ENCODE results near the gene CBFA2T2. TPM values are rescaled to one million over a fixed set of nuclear protein-coding genes. Genes with fewer than 3 reads are reported as not detected.

CBFA2T2 gene
- 6.2 and 6.3 TPM in 2 replicates for total RNA-seq

GRCh38 chr20:33490023-33490933, at the start of gene CBFA2T2:
CBFA2T2 (plus strand) TSS chr20:33490096; CDS start chr20:33490268, 172 bp downstream.

GRCh38 chr20:33443512-33444239, 46.2 kb upstream of the CBFA2T2 start, which contains the start of gene SNTA1:
SNTA1 (minus strand) TSS chr20:33443763; CDS start chr20:33443620, 143 bp downstream.

GRCh38 chr20:33662172-33662571, 172.3 kb downstream of the CBFA2T2 start, which contains the start of gene C20orf144:
C20orf144 (plus strand) TSS chr20:33662327; CDS start chr20:33662346, 19 bp downstream.

GRCh38 chr20:33666293-33667244, 176.7 kb downstream of the CBFA2T2 start, which contains the start of gene ACTL10:
ACTL10 (plus strand) TSS chr20:33666943; CDS start chr20:33667498, 555 bp downstream.

GRCh38 chr20:33674294-33675135, 184.6 kb downstream of the CBFA2T2 start, which contains the start of gene NECAB3:
NECAB3 (minus strand) TSS chr20:33674428; CDS start chr20:33674352, 76 bp downstream.

GRCh38 chr20:33686100-33686983, 196.4 kb downstream of the CBFA2T2 start, which contains the start of gene E2F1:
E2F1 (minus strand) TSS chr20:33686385; CDS start chr20:33686264, 121 bp downstream.

Other genes with a start within 250 kb of the CBFA2T2 start
- not detected in 2 replicates for gene BPIFB1, start 206.9 kb upstream of the CBFA2T2 start, total RNA-seq
- 25.5 and 25.8 TPM in 2 replicates for gene CDK5RAP1, start 88.6 kb upstream of the CBFA2T2 start, total RNA-seq
- gene SNTA1, start 46.3 kb upstream of the CBFA2T2 start, total RNA-seq: 5.3 and 7.6 TPM in 2 replicates
- 0.07 and 0.13 TPM in 2 replicates for gene C20orf144, start 172.2 kb downstream of the CBFA2T2 start, total RNA-seq
- 2.5 and 2.7 TPM in 2 replicates for gene ACTL10, start 176.8 kb downstream of the CBFA2T2 start, total RNA-seq
- 13.1 and 15.7 TPM in 2 replicates for gene NECAB3, start 184.3 kb downstream of the CBFA2T2 start, total RNA-seq
- gene E2F1, start 196.3 kb downstream of the CBFA2T2 start, total RNA-seq: 10.1 and 16.7 TPM in 2 replicates
- gene PXMP4, start 230.2 kb downstream of the CBFA2T2 start, total RNA-seq: 3.3 and 3.8 TPM in 2 replicates
- gene ZNF341, start 241.9 kb downstream of the CBFA2T2 start, total RNA-seq: 2.0 and 2.4 TPM in 2 replicates

Data from thoracic aorta endothelial cell (primary cell).